Activated CD4-positive, alpha-beta T cell treated with anti-CD3 and anti-CD28 coated beads for 48 hours (primary cell): Measurements from ENCODE around the gene TMEM209.
"Not testable (repeated sequence)": the region's sequence is repeated elsewhere in the genome, so short reads cannot be mapped to it uniquely, and the experiment has no call there.

Experiments
- DNase-seq: peaks from one replicate; pipeline ENCODE4 v3.0.0-alpha.2; 2020

TMEM209 gene

DNA sequence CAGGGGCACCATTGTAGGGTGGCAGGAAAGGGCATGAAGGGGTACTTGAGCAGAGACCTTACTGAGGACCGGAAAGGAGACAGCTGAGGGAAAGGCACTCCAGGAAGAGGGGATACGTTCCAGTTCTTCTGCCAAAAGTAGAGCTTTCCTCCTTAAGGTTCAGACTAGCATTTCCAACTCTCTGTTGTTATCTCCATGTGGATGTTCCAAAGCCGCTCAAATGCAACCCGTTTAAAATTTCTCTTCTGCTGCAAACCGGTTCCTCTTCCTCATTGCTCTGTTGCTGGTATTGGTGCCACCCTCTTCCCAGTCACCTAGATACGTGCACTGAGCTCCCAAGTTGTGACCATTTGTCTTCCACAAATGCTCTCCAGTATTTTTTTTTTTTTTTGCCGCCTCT, 47.5 kb downstream of the TMEM209 start:
- DNase-seq, result no peak

DNA sequence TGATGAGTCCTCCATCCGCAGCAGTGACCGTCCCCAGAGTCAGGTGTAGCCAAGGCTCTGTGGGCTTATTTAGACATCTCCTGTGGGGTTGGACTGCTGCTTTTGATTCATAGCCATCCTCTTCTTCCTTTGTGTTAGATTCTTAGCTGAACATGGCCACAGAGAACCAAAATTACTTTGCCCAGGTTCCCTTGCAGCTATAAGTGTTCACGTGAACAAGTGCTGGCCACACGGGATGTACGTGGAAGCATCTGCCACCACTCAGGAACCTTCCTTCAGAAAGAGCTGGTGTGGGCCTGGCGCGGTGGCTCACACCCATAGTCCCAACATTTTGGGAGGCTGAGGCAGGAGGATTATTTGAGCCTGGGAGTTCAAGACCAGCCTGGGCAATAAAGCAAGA, 49.1 kb downstream of the TMEM209 start:
- DNase-seq, result no peak

DNA sequence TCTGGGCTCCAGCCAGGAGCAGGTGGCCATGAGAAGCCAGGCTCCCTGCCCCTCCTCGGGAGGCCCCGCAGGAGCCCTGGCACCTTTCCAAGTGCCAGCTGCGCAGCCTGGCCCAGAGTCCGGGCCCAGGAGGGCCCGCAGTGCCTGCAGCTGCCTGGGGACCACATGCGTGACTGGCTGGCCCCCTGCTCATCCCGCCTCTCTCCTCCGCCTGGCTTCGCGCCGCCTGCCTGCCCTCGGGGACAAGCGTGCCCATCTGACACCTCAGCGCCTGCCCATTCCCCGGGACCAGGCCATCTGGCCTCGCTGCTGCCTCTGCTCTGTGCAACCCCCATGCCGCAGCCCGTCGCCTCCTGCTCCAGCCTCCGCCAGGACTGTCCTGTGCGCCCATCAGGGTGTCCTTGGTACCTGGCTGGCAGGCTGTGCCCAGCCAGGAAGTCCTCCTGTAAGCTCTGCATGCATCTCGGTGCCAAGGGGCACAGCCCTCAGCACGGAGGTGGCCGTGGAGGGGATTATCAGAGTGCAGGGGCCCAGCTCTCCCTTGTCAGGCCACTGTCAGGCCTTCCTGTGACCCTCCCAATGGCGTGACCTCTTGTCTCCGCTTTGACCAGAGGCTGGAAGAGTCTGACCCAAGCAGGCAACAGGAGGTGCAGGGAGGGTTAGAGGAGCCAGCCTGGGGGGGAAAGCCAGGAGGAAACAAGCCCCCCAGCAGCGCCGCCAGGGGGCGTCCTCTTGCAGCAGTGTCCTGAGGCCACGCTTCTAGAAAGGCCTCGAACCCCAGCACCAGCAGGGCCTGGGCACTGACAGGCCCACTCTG, 50.5 kb downstream of the TMEM209 start:
- no peak for DNase-seq

DNA sequence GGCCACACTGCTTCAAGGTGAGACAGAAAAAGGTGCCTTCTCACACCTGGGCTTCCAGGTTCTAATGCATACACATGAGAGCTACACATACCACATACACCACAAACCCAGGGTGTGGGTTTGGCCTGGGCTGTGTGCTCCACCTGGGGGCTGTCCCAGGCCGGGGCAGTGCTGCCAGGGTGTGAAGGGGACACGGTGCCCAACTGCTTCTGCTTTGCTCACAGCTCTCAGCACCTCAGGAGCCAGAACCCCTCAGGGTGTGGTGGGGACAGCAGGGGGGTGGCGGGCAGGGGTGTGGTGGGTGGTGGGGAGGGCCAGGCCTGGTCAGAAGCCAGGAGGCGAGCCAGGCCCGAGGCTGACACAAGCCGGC, 51.1 kb downstream of the TMEM209 start:
- DNase-seq, result no peak

DNA sequence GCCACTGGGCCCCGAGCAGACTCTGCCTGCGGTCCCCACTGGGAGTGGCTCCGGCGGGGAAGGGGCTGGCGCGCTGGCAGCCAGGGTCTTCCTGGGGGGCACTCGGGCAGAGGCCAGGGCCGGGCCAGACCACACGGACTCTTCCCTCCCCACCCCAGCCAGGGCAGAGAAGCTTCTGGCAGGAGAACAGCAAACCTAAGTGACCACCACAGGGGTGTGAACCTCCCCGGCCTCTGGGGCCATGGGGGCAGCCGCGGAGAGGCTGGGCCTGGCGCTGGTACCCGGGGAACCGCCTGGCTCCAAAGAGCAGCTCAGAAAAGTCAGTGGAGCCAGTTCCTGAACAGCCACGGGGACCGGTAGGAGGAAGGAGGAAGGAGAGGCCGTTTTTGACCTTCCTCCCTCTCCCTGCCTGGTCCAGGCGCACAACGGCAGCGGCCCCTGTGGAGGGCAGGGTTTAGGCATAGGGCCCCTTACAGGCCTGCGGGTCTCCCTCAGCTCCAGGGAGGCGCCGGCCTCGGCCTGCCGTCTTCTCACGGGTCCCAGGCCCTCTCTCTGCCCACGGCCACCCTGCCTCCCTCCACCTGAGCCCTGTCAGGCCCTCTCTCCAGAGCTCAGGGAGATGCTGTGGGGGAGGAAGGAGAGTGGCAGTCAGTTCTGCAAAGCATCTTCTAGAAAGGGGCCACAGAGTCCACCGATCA, 51.8 kb downstream of the TMEM209 start:
- no peak for DNase-seq

DNA sequence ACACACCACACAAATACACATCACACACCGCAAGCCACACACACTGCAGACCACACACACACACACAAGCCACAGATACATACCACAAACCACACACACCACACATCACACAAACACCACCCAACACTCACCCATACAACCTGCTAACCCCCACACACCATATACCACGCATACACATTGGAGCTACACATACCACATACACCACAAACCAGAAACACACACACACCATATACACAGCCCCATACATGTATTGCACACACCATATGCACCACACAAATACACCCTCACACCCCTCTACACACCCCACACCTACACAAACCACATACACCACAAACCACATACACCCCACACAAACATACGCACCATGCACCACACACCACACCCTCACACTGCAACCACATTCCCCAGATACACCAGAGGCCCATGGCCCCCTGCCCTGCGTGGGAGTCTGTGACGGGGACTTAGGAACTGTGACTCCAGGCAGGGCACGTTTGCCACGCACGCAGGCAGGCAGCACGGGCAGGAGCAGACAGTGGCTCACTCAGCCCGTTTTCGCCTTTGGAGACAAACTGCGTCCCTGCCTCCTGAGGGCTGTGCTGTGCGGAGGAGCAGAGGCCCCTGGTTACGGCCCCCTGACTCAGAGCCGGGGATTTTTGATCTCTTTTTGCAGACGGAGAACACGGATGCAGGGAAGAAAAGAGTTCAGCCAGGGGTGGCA, 52.6 kb downstream of the TMEM209 start:
- peak; percentile 34 for DNase-seq

DNA sequence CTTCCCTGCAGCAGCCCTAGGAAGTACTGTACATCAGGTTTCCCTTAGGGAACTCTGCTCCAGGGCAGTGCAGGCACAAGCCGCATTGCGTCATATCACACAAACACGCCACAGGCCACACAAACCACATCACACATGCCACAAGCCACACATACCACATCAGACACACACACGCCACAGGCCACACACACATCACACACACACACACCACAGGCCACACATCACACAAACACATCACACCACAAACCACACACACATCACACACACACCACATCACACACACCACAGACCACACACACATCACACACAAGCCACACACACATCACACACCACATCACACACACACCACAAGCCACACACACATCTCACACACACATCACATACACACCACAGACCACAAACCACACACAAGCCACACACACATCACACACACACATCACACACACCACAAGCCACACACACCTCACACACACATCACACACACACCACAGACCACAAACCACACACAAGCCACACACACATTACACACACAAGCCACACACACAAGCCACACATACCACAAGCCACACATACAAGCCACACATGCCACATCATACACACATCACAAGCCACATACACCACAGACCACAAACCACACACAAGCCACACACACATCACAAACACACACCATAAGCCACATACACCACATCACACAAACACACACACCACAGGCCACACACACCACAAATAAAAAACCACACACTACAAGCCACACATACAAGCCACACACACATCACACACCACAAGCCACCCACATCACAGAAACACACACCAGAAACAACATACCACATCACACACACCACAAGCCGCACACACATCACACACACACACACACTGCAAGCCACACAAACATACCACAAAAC, 53.4 kb downstream of the TMEM209 start:
- peak; percentile 53 for DNase-seq

DNA sequence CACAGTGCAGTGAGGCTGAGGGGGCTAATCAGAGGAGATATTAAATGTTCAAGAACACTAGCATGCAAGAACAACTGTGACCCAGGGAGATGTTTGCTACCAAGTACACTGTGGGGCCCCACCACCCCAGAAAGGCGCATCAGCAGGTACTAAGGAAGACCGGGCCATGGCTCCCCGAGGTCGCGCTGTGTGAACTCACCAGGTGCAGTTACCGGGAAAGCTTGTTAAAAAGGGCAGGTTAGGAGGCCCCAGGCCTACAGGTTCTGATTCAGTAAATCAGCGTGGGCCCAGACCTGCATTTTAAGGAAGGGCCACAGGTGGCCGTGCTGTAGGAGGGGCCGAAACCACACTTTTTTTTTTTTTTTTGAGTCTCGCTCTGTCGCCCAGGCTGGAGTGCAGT, 54.6 kb downstream of the TMEM209 start:
- no peak for DNase-seq

DNA sequence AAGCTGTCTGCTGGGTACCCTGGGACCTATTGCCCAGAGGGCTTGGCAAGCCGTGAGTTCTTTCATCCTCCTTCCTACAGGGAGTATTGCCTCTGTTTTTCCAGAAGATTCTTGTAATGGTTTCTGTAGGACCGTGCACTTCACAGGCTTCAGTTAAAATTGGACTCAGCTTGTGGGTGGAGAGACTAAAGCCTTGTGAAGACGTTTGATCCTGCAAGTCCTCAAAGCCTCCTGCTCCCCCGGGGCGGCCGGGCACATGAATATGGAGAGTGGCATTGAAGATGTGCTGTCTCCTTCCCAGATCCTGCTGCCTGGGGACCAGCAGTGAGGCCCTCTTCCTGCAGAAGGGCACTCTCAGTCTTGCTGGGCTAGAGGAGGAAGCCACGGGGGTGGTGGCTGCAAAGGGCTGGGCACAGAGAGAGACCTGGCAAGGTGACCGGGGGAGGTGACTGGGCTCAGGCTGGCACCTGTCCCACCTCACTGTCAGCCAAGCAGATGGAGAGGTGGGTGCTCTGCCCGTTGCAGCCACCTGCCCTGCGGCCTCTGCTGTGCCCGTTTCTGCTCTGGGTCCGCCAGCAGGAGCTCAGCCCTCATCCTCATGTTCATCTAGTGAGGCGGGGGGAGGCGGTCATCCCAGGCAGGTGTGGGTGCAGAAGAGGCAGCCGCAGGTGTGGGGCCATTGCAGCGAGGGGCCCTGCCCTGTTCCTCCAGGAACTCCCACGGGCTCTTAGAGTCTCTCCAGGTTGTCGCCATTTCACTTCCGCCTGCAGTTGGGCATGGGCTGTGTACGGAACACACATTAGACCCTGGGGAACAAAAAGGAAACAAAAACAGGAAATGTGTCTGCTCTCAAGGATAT, 55.7 kb downstream of the TMEM209 start:
- no peak for DNase-seq

DNA sequence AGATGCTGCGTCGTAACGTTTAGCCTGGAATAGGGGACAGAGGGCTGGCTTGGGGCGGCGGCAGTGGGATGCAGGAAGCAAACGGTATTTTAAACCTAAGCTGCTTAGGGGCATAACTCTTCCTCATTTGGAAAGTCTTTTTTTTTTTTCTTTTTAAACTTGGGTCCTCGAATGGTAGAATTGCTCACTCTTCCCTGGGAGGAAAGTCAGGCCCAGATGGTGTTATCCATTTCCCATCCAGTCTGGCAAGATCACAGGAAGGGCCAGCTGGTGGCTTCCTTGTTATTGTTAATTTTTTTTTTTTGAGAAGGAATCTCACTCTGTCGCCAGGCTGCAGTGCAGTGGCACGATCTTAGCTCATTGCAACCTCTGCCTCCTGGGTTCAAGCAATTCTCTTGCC, 56.6 kb downstream of the TMEM209 start:
- DNase-seq, result no peak

DNA sequence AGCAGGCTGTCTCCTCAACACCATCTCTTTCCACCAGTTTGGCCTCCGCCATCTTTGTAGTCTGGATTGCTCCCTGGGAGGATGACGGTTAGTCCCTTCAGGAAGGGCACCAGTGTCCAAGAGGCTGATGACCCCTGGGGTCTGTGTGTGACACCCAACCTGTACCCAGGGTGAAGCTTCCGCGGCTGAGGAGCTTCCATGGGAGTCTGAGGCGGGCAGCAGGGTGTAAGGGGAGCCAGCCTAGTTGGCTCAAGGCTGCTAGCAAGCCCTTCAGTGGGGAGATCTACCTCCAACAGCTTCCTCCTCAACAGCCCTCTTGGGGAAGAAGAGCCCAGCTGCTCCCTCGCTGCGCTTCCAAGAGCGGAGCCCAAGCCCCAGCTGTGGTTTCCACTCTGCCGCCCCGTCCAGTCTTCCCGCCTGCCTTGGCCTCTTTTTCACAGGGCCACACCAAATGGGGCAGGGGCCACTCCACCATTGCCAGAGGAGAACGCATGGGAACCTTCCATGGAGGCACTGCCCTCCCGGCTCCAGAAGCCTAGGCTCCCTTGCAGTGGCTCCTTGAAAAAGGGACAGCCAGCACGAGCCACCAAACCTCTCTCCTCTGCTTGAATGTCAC, 57.4 kb downstream of the TMEM209 start:
- DNase-seq, result no peak

DNA sequence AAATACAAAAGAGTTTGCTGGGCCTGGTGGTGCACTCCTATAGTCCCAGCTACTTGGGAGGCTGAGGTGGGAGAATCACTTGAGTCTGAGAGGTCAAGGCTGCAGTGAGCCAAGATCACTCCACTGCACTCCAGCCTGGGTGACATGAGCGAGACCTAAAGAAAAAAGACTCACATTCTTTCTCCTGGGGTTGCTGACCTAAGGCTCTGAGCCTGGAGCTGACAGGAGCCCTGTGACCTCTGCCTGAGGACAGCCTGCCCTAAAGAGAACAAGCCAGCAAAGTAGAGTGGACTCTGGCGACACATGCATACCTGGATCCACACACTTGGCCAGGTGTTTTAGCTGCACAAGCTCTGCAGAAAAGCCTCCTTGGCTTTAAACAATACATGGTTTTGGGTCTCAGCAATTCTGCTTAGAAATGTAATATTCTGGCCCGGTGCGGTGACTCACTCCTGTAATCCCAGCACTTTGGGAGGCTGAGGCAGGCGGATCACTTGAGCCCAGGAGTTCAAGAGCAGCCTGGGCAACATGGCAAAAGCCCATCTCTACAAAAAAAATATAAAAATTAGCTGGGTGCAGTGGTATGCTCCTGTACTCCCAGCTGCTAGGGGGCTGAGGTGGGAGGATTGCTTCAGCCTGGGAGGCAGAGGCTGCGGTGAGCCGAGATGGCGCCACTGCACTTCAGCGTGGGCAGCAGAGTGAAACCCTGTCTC, 58.4 kb downstream of the TMEM209 start:
- DNase-seq, result no peak

DNA sequence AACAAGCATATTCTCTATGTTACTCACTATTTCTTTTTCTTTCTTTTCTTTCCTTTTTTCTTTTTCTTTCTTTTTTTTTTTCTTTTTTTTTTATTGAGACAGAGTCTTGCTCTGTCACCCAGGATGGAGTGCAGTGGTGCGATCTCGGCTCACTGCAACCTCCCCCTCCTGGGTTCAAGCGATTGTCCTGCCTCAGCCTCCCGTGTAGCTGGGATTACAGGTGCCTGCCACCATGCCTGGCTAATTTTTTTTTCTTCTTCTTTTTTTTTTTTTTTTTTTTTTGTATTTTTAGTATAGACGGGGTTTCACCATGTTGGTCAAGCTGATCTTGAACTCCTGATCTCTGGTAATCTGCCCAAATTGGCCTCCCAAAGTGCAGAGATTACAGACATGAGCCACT, 59.1 kb downstream of the TMEM209 start:
- DNase-seq, result not testable (repeated sequence)

DNA sequence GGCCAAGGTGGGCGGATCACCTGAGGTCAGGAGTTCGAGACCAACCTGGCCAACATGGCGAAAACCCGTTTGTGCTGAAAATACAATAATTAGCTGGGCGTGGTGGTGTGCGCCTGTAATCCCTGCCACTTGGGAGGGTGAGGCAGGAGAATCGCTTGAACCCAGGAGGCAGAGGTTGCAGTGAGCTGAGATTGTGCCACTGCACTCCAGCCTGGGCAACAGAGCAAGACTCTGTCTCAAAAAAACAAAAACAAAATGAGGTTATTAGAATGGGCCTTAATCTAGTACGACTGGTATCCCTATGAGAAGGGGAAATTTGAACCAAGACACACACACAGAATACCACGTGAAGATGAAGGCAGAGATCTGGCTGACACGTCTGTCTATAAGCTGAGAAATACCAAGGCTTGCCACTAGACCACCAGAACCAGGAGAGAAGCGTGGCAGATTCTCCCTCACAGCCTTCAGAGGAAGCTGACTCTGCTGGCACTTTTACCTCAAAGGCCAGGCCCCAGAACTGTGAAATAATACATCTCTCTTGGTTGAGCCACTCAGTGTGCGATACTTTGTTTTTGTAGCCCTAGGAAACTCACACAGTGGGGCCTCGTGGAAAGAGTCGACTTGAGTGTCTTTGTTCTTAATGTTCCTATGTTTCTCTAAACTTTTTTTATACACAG, 59.6 kb downstream of the TMEM209 start:
- no peak for DNase-seq

DNA sequence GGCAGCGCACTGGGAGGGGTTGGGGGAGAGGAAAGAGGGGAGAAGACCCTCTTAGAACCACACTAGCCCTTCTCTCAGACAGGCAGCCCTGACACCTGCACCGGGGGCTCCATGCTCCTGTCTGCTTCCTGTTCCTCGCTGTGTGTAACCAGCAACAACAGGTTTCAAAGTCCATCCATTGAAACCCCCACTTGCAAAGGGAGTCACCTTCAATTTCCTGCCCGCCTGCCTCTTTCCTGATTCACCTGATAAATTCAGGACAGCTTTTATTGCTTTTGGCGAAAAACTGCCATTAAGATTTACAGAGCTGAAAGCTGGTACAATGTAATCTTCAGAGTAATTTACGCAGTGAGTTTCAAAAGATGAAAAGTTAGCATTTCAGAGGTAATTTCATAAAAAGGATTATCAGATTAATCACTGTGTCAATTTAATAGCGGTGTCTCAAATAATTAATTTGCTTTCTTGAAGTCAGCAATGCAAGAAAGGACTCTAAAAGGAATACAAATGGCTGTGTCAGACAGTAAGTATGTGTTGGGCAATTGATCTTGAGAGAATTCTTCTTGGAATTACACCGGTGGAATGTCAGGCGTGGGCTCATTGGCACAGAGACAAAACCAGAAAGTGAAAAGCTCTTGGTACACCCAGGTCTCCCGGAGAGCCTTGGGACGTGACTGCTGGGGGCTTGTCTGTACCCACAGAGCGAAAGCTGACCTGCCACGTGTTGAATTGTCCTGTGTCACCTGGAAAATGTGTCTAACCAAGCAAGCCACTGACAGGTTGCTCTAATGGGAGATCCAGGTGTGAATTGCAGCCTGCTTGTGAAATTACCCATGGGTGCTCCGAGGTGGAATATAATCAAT, 60.7 kb downstream of the TMEM209 start:
- no peak for DNase-seq

DNA sequence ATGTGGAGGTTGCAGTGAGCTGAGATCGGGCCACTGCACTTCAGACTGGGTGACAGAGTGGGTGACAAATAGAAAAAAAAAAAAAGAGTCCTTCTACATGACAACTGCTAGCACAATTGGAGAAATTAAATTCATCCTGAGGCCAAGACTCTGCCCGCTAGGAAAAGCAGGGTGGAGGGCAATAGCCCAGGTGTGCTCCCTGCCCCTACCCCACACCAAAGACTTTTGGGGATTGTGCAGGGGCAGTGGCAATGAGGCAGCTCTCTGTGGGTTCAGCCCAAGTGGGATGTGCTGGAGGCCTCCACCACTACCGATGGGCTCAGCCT, 61.3 kb downstream of the TMEM209 start:
- no peak for DNase-seq

DNA sequence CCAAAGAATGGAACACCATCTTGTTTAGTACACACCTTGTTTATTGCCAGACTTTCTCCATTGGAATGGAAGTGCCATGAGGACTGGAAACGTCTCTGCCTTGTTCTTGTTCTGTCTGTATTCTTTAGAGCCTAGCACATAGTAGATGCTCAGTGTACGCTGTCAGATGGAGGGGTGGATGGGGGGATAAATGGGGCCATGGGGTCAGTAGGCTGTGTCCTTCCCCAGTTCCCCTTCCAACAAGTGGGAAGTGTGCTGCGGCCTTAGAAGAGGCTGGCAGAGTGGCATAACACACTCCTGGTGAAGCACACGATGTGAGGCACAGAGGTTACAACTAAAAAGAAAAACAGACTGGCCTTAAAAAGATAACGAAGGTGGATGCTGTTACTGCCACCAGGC, 61.9 kb downstream of the TMEM209 start:
- no peak for DNase-seq

DNA sequence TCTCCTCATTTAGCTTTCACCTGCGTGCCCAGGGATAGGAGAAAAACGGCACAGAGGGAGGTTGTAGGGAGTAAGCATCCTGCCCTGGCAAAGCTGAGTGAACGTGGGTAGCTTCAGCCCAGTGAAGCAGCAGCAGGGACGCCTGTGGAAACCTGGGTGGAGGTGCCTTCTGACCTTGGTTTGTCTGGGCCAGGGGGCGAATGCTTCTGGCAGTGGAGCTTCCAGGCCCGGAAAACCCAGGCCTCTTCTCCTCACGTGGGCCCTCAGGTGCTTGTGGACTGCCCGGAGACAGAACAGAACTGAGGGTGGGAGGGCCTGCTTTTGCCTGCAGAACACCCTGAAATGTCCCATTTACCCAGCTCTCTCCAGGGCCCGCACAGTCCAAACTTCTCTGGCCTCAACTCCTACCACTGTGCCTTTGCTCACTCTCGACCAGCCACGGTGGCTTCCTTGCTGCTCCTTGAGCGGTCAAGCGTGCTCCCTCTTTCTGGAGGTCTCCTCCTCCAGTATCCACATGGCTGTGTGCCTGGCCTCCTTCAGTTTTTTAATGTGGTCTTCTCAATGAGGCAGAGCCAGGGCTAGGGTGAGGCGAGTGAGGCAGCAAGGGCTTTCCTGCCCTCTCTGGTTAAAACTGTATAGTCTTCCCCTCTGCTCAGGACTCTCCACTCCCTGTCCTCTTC, 62.4 kb downstream of the TMEM209 start:
- DNase-seq, result no peak
